HG02981 (cell line): ENCODE data around the gene TMSB4X.
"Not testable (repeated sequence)": the region's sequence is repeated elsewhere in the genome, so short reads cannot be mapped to it uniquely, and the experiment has no call there.

Experiments used
- ATAC-seq: cut with Tn5 transposase; IDR thresholded peaks from one replicate; pipeline ENCODE4 v1.9.1; 2021; ENCODE audit warnings: mild to moderate bottlenecking, moderate library complexity; ENCODE audit not compliant: unreplicated experiment

TMSB4X gene

GRCh38 chrX:12975670-12975965, 708 bp downstream of the TMSB4X start:
- no peak for ATAC-seq

GRCh38 chrX:12975991-12976558, 1.2 kb downstream of the TMSB4X start:
- ATAC-seq, result no peak

GRCh38 chrX:12976819-12977732, 2.2 kb downstream of the TMSB4X start:
- not testable (repeated sequence) for ATAC-seq

GRCh38 chrX:12977761-12978204, 2.9 kb downstream of the TMSB4X start:
- peak; percentile 3 for ATAC-seq

GRCh38 chrX:12978205-12979025, 3.5 kb downstream of the TMSB4X start:
- ATAC-seq, result peak; percentile 45

GRCh38 chrX:12979026-12979607, 4.2 kb downstream of the TMSB4X start:
- no peak for ATAC-seq

GRCh38 chrX:12979616-12980015, 4.7 kb downstream of the TMSB4X start:
- ATAC-seq, result no peak

GRCh38 chrX:12980039-12980438, 5.1 kb downstream of the TMSB4X start:
- not testable (repeated sequence) for ATAC-seq

- no peak for ATAC-seq
These were observed 7.0 kb downstream of the TMSB4X start for GRCh38 chrX:12981880-12982279.

GRCh38 chrX:12984603-12985319, 9.9 kb downstream of the TMSB4X start:
- peak; percentile 72 for ATAC-seq

GRCh38 chrX:12985331-12985730, 10.4 kb downstream of the TMSB4X start:
- ATAC-seq, result peak; percentile 13

GRCh38 chrX:12986164-12986779, 11.4 kb downstream of the TMSB4X start:
- ATAC-seq, result peak; percentile 61

GRCh38 chrX:12986886-12987285, 12.0 kb downstream of the TMSB4X start:
- ATAC-seq, result no peak

GRCh38 chrX:12987340-12987739, 12.4 kb downstream of the TMSB4X start:
- ATAC-seq, result no peak

- ATAC-seq, result no peak
These were observed 13.1 kb downstream of the TMSB4X start for GRCh38 chrX:12987900-12988594.

- no peak for ATAC-seq
These were observed 13.9 kb downstream of the TMSB4X start for GRCh38 chrX:12988797-12989196.

- no peak for ATAC-seq
These were observed 14.6 kb downstream of the TMSB4X start for GRCh38 chrX:12989461-12989860.

GRCh38 chrX:12991575-12991974, 16.7 kb downstream of the TMSB4X start:
- ATAC-seq, result no peak

- no peak for ATAC-seq
These were observed 17.7 kb downstream of the TMSB4X start for GRCh38 chrX:12992544-12993118.
